Loucy (cell line): ENCODE measurements around the gene ATXN7L1.

Source experiments
- CTCF ChIP-seq: fragments of 200-600 bp; sonication (generic); conservative IDR thresholded peaks from 2 replicates; pipeline ENCODE4 v1.5.1; 2014; ENCODE audit warnings: mild to moderate bottlenecking, antibody characterized with exemption, low read length
- EZH2phosphoT487 ChIP-seq: fragments of 200-600 bp; IDR thresholded peaks from 2 replicates; pipeline ENCODE4 v1.6.1; 2018; ENCODE audit warnings: antibody characterized with exemption, mild to moderate bottlenecking, moderate library complexity, borderline replicate concordance

DNA sequence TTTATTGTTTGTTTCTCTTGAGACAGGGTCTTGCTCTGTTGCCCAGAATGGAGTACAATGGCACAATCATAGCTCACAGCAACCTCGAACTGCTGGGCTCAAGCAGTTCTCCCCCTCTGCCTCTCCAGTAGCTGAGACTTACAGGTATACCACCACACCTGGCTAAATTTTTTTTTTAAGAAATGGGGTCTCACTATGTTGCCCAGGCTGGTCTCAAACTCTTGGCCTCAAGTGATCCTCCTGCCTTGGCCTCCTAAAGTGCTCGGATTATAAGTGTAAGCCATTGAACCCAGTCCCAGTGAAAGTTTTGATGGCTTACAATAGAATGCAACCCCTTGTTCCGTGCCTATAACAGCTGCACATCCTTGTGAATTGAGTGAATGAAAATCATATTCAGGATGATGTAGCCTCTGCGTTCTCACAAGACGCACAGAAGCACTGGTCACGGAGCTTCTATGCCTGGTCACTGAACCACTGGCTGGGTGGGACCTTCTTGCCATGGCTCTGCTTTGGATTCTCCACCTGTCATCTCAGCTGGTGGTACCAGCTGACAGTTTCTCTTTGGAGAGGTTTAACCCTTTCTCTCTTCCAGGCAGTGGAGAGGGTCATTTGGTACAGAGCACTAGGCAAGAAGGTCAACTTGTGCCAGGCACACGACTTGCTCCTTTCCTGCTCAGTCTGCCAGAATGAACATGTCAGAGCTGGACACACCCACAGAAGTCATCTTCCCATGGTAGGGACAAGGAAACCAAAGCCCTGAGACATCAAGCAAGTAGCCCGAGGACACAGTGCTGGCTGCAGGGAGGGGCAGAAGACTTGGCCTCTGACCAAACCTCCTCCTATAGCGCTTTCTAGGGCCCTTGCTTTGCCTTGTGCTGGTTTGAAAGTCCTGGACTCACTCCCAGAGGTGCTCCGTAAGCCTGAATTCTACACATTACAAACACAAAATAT, 89.6 kb downstream of the ATXN7L1 start:
- no peak for TF ChIP-seq CTCF
- TF ChIP-seq EZH2phosphoT487 = no peak
